HEK293T (cell line): Measurements from ENCODE around the gene DZIP1.
A peak's percentile ranks its signal among the peaks of the same experiment; 100 is the strongest.
"Not testable (repeated sequence)": the region's sequence is repeated elsewhere in the genome, so short reads cannot be mapped to it uniquely, and the experiment has no call there.

ENCODE experiments used
- CTCF ChIA-PET: fragments of 350-600 bp; formaldehyde crosslinking; extraction: SDS; loops from one replicate; lab custom pipeline; 2021; ENCODE audit warnings: antibody characterized with exemption, inconsistent platforms; lab: Yijun Ruan, JAX
- POLR2A ChIA-PET: fragments of 350-600 bp; formaldehyde crosslinking; extraction: SDS; loops from one replicate; lab custom pipeline; 2020; ENCODE audit warnings: antibody characterized with exemption, inconsistent platforms; lab: Yijun Ruan, JAX
- DNase-seq: peaks from one replicate; pipeline ENCODE4 v3.0.0; 2012; ENCODE audit warnings: mixed read lengths; ENCODE audit errors: extremely low spot score
- ARNT ChIP-seq: fragments of 450-650 bp; IDR thresholded peaks from 2 replicates; pipeline ENCODE4 v1.6.1; 2017; ENCODE audit warnings: mild to moderate bottlenecking
- BHLHE40 ChIP-seq: fragments of 450-650 bp; IDR thresholded peaks from 2 replicates; pipeline ENCODE4 v1.6.1; 2016; ENCODE audit warnings: mild to moderate bottlenecking, moderate library complexity, borderline replicate concordance
- CTBP1 ChIP-seq: fragments of 450-650 bp; IDR thresholded peaks from 2 replicates; pipeline ENCODE4 v1.6.1; 2016; ENCODE audit warnings: borderline replicate concordance
- ELF4 ChIP-seq: fragments of 450-650 bp; IDR thresholded peaks from 2 replicates; pipeline ENCODE4 v1.6.1; 2017; ENCODE audit warnings: antibody characterized with exemption
- FOXA1 ChIP-seq: fragments of 450-650 bp; IDR thresholded peaks from 2 replicates; pipeline ENCODE4 v1.6.1; 2016; ENCODE audit warnings: mild to moderate bottlenecking
- FOXK2 ChIP-seq: fragments of 450-650 bp; IDR thresholded peaks from 2 replicates; pipeline ENCODE4 v1.6.1; 2016; ENCODE audit warnings: mild to moderate bottlenecking
- FOXM1 ChIP-seq: fragments of 450-650 bp; IDR thresholded peaks from 2 replicates; pipeline ENCODE4 v1.6.1; 2017; ENCODE audit warnings: mild to moderate bottlenecking, borderline replicate concordance
- HDGF ChIP-seq: fragments of 450-650 bp; IDR thresholded peaks from 2 replicates; pipeline ENCODE4 v1.6.1; 2017; ENCODE audit warnings: antibody characterized with exemption, borderline replicate concordance
- L3MBTL2 ChIP-seq: fragments of 450-650 bp; conservative IDR thresholded peaks from 2 replicates; pipeline ENCODE4 v1.6.1; 2016; ENCODE audit warnings: mild to moderate bottlenecking
- LEF1 ChIP-seq: fragments of 450-650 bp; IDR thresholded peaks from 2 replicates; pipeline ENCODE4 v1.6.1; 2017; ENCODE audit warnings: mild to moderate bottlenecking, borderline replicate concordance
- NFRKB ChIP-seq: fragments of 450-650 bp; IDR thresholded peaks from 2 replicates; pipeline ENCODE4 v1.6.1; 2016; ENCODE audit warnings: mild to moderate bottlenecking, moderate library complexity
- PKNOX1 ChIP-seq: fragments of 450-650 bp; IDR thresholded peaks from 2 replicates; pipeline ENCODE4 v1.6.1; 2016
- SP1 ChIP-seq: fragments of 450-650 bp; IDR thresholded peaks from 2 replicates; pipeline ENCODE4 v1.6.1; 2017
- SUZ12 ChIP-seq: fragments of 450-650 bp; IDR thresholded peaks from 2 replicates; pipeline ENCODE4 v1.6.1; 2016; ENCODE audit warnings: mild to moderate bottlenecking
- TARDBP ChIP-seq: fragments of 450-650 bp; IDR thresholded peaks from 2 replicates; pipeline ENCODE4 v1.6.1; 2016
- ZNF384 ChIP-seq: fragments of 450-650 bp; IDR thresholded peaks from 2 replicates; pipeline ENCODE4 v1.6.1; 2016

The DZIP1 gene

GRCh38 chr13:95644601-95645052 lies at the start of gene DZIP1:
TSS of gene DZIP1 (minus strand) at chr13:95644706. CDS start at chr13:95642029, 2,677 bp downstream.
- DNase-seq: peak; percentile 84
- POLR2A ChIA-PET: interaction anchor here (0.9 to 1.2 kb wide), 6 partner anchors 16 to 676 kb away, joined by 3 to 6 read pairs (median 4); partner anchors contain the start of genes DNAJC3 and UGGT2
- TF ChIP-seq PKNOX1 (peak; percentile 66), SP1 (no peak), L3MBTL2 (peak; percentile 80)
- CTCF ChIA-PET: no interaction called here

- DNase-seq, POLR2A ChIA-PET: not testable (repeated sequence)
These were observed 46.5 kb upstream of the DZIP1 start for GRCh38 chr13:95690986-95691385.

GRCh38 chr13:95689582-95689926 lies 45.0 kb upstream of the DZIP1 start:
- POLR2A ChIA-PET: no interaction called here
- CTCF ChIA-PET: no interaction called here
- no peak for DNase-seq
- no peak for TF ChIP-seq FOXK2

More at GRCh38 chr13:95690986-95691385, 46.5 kb upstream of the DZIP1 start:
- CTCF ChIA-PET: not testable (repeated sequence)

GRCh38 chr13:95684960-95685359 lies 40.5 kb upstream of the DZIP1 start:
- CTCF ChIA-PET: not testable (repeated sequence)

GRCh38 chr13:95684418-95684817 lies 39.9 kb upstream of the DZIP1 start:
- ChIA-PET POLR2A (interaction anchor here (1.2 kb wide), 1 partner anchor 8 kb away, joined by 4 read pairs; no protein-coding TSS in a partner anchor), CTCF (no interaction called here)
- TF ChIP-seq FOXA1 (no peak), HDGF (no peak), BHLHE40 (no peak), CTBP1 (no peak), FOXM1 (no peak), L3MBTL2 (no peak)
- DNase-seq: no peak

More at GRCh38 chr13:95684960-95685359, 40.5 kb upstream of the DZIP1 start:
- DNase-seq: not testable (repeated sequence)
- POLR2A ChIA-PET: interaction anchor here (1.2 kb wide), 1 partner anchor 9 kb away, joined by 4 read pairs; no protein-coding TSS in a partner anchor

GRCh38 chr13:95679722-95680121 lies 35.2 kb upstream of the DZIP1 start:
- DNase-seq: no peak
- TF ChIP-seq ELF4 (no peak), L3MBTL2 (no peak), ARNT (no peak), BHLHE40 (no peak), NFRKB (no peak), FOXK2 (no peak), TARDBP (no peak), CTBP1 (no peak), ZNF384 (no peak), PKNOX1 (no peak), SP1 (no peak), HDGF (no peak), FOXM1 (no peak)
- ChIA-PET CTCF (no interaction called here), POLR2A (no interaction called here)

GRCh38 chr13:95678967-95679366 lies 34.5 kb upstream of the DZIP1 start:
- no peak for DNase-seq
- ChIA-PET POLR2A (no interaction called here), CTCF (no interaction called here)
- TF ChIP-seq NFRKB (no peak), ZNF384 (0 out of 2 replicates have a peak, but pooled peaks have one; percentile 15)

- POLR2A ChIA-PET: interaction anchor here (0.7 kb wide), 1 partner anchor 46 kb away, joined by 3 read pairs; no protein-coding TSS in a partner anchor
- DNase-seq: peak; percentile 11
- CTCF ChIA-PET: interaction anchor here (0.5 kb wide), 1 partner anchor 101 kb away, joined by 4 read pairs; no protein-coding TSS in a partner anchor
- TF ChIP-seq FOXK2 (no peak), FOXM1 (no peak), NFRKB (no peak), ELF4 (no peak), ZNF384 (no peak), LEF1 (no peak), FOXA1 (no peak), SUZ12 (no peak), TARDBP (no peak), HDGF (no peak), CTBP1 (no peak), PKNOX1 (peak; percentile 49), SP1 (no peak), L3MBTL2 (peak; percentile 18), BHLHE40 (no peak)
These were observed 33.2 kb upstream of the DZIP1 start for GRCh38 chr13:95677564-95678266.
